Tibial nerve (tissue), 4 donors: ENCODE measurements around the gene SIVA1. TPM values are rescaled to one million over a fixed set of nuclear protein-coding genes. Genes with fewer than 3 reads are reported as not detected.

Source experiments
- DNase-seq, 2 donors: peaks; one replicate each; pipeline ENCODE4 v3.0.0-alpha.2; 2019; ENCODE audit warnings: low spot score in 2 of 2
- H3K27ac ChIP-seq, 4 donors: fragments of 200-600 bp; sonication (generic) in 3 of 4; one replicate each; pipeline ENCODE4 v1.5.1; 2017 to 2019; ENCODE audit warnings: mild to moderate bottlenecking in 1 of 4
- H3K27me3 ChIP-seq, 2 donors: fragments of 200-600 bp; sonication (generic) in 1 of 2; one replicate each; pipeline versions ENCODE4 v1.5.1 to v1.6.0; 2017 to 2019
- H3K36me3 ChIP-seq, 3 donors: fragments of 200-600 bp; sonication (generic); one replicate each; pipeline ENCODE4 v1.5.1; 2018 to 2019
- H3K4me1 ChIP-seq, 4 donors: fragments of 200-600 bp; sonication (generic) in 3 of 4; one replicate each; pipeline ENCODE4 v1.5.1; 2017 to 2019
- H3K4me3 ChIP-seq, 4 donors: fragments of 200-600 bp; sonication (generic) in 3 of 4; one replicate each; pipeline ENCODE4 v1.5.1; 2017 to 2019; ENCODE audit warnings: mild to moderate bottlenecking in 1 of 4, moderate library complexity in 1 of 4
- H3K9me3 ChIP-seq, 4 donors: fragments of 200-600 bp; sonication (generic) in 3 of 4; one replicate each; pipeline ENCODE4 v1.5.1; 2017 to 2019
- CTCF ChIP-seq, 5 experiments: fragments of 200-600 bp in 3 of 5; fragments of 450-650 bp in 2 of 5; sonication (generic) in 3 of 5; IDR thresholded peaks; one replicate each; pipeline ENCODE4 v1.5.1; 2016 to 2019; ENCODE audit warnings: antibody characterized with exemption in 5 of 5, mild to moderate bottlenecking in 3 of 5, moderate library complexity in 2 of 5
- EP300 ChIP-seq, 2 donors: sonication (generic); formaldehyde crosslinking; IDR thresholded peaks; one replicate each; pipeline ENCODE4 v1.6.1; 2017; ENCODE audit warnings: antibody characterized with exemption in 2 of 2, mild to moderate bottlenecking in 1 of 2
- POLR2A ChIP-seq, 2 donors: fragments of 450-650 bp; IDR thresholded peaks; one replicate each; pipeline ENCODE4 v1.6.1; 2017; ENCODE audit warnings: antibody characterized with exemption in 2 of 2, mild to moderate bottlenecking in 2 of 2, moderate library complexity in 2 of 2
- WGBS, 2 donors: methylation state at CpG; one replicate each; pipeline ENCODE4 v1.1.5; 2018; 5-methylcytosine and 5-hydroxymethylcytosine counted together
- total RNA-seq, 4 donors: library from RNA; depleted of rRNA; stranded (reverse); fragments of >200 nt; gene quantifications; one replicate each; pipeline ENCODE4 v1.1.0, GENCODE V29; 2016

SIVA1 gene
- total RNA-seq, 4 donors from 2014 or later, result 260 to 422 (median 378) TPM

GRCh38 chr14:104742586-104743455 is 10.1 kb upstream of the SIVA1 start:
- WGBS, 2 donors, result 86% methylated on average over 29 to 32 of the region's 32 CpGs
- no peak for DNase-seq
- H3K27ac ChIP-seq, result no peak overlapping the region
- no peak for TF ChIP-seq POLR2A (IDR thresholded peaks at IDR 0.05)
- no peak for TF ChIP-seq EP300 (IDR thresholded peaks at IDR 0.05)
- no peak for TF ChIP-seq CTCF (IDR thresholded peaks at IDR 0.05)
- H3K9me3 ChIP-seq, result no peaks in the 10 kb centered on the region
- peaks cover 0 to 25% (median 0%) of the 10 kb centered on the region in 3 donors for H3K36me3 ChIP-seq
- peaks cover 0 to 22% (median 16%) of the 10 kb centered on the region in 4 donors for H3K4me1 ChIP-seq
- no peaks in the 10 kb centered on the region for H3K27me3 ChIP-seq
- H3K4me3 ChIP-seq, result no peak overlapping the region

- H3K4me1 ChIP-seq, result peaks cover 0 to 31% (median 17%) of the 10 kb centered on the region in 4 donors
- no peak overlapping the region for H3K4me3 ChIP-seq
- TF ChIP-seq POLR2A (IDR thresholded peaks at IDR 0.05) (no peak), EP300 (IDR thresholded peaks at IDR 0.05) (no peak), CTCF (IDR thresholded peaks at IDR 0.05) (no peak)
- no peak overlapping the region for H3K27ac ChIP-seq
- WGBS, 2 donors, result 74 to 82% methylated on average over 28 of the region's 28 CpGs
- H3K36me3 ChIP-seq, result peaks cover 0 to 25% (median 0%) of the 10 kb centered on the region in 3 donors
- H3K9me3 ChIP-seq, result no peaks in the 10 kb centered on the region
- DNase-seq, result no peak
- no peaks in the 10 kb centered on the region for H3K27me3 ChIP-seq
These were observed 9.2 kb upstream of the SIVA1 start for GRCh38 chr14:104743461-104744380.

GRCh38 chr14:104744484-104744883 is 8.5 kb upstream of the SIVA1 start:
- Histone ChIP-seq H3K4me1 (peaks cover 0 to 39% (median 18%) of the 10 kb centered on the region in 4 donors), H3K27ac (no peak overlapping the region), H3K27me3 (no peaks in the 10 kb centered on the region), H3K4me3 (no peak overlapping the region), H3K36me3 (peaks cover 0 to 20% (median 0%) of the 10 kb centered on the region in 3 donors), H3K9me3 (no peaks in the 10 kb centered on the region)
- TF ChIP-seq POLR2A (IDR thresholded peaks at IDR 0.05) (no peak), EP300 (IDR thresholded peaks at IDR 0.05) (no peak)
- no peak for DNase-seq
- 97 to 99% methylated on average over 9 to 10 of the region's 10 CpGs for WGBS, 2 donors

- WGBS, 2 donors, result 93 to 96% methylated on average over 7 to 9 of the region's 9 CpGs
- H3K4me3 ChIP-seq, result no peak overlapping the region
- no peaks in the 10 kb centered on the region for H3K27me3 ChIP-seq
- peaks cover 0 to 48% (median 22%) of the 10 kb centered on the region in 4 donors for H3K4me1 ChIP-seq
- TF ChIP-seq EP300 (IDR thresholded peaks at IDR 0.05) (no peak), POLR2A (IDR thresholded peaks at IDR 0.05) (no peak)
- H3K36me3 ChIP-seq, result peaks cover 0 to 15% (median 0%) of the 10 kb centered on the region in 3 donors
- no peaks in the 10 kb centered on the region for H3K9me3 ChIP-seq
- H3K27ac ChIP-seq, result peak overlapping the region in 1 of 4 donors; percentile 77
- no peak for DNase-seq
These were observed 7.5 kb upstream of the SIVA1 start for GRCh38 chr14:104745431-104745830.

- Histone ChIP-seq H3K4me1 (peaks cover 0 to 48% (median 22%) of the 10 kb centered on the region in 4 donors), H3K27me3 (no peaks in the 10 kb centered on the region), H3K36me3 (peaks cover 0 to 11% (median 0%) of the 10 kb centered on the region in 3 donors), H3K4me3 (no peak overlapping the region), H3K27ac (peak overlapping the region; percentile 17 to 88 (median 74)), H3K9me3 (no peaks in the 10 kb centered on the region)
- no peak for DNase-seq
- WGBS, 2 donors, result 79 to 85% methylated on average over 13 of the region's 13 CpGs
- no peak for TF ChIP-seq POLR2A (IDR thresholded peaks at IDR 0.05)
- no peak for TF ChIP-seq EP300 (IDR thresholded peaks at IDR 0.05)
- TF ChIP-seq CTCF (IDR thresholded peaks at IDR 0.05), result no peak
These were observed 6.8 kb upstream of the SIVA1 start for GRCh38 chr14:104746071-104746545.
